HUDEP-2 (cell line): ENCODE measurements around the gene LRPAP1.
"Not testable (repeated sequence)": the region's sequence is repeated elsewhere in the genome, so short reads cannot be mapped to it uniquely, and the experiment has no call there.

Source experiments
- DNase-seq, 76 experiments: peaks; one replicate each; lab custom pipeline; 2025; ENCODE audit not compliant: unreplicated experiment in 76 of 76; lab: John Stamatoyannopoulos, UW

Gene LRPAP1

GRCh38 chr4:3563403-3563802 lies 31.2 kb upstream of the LRPAP1 start:
- DNase-seq: no peak

DNA sequence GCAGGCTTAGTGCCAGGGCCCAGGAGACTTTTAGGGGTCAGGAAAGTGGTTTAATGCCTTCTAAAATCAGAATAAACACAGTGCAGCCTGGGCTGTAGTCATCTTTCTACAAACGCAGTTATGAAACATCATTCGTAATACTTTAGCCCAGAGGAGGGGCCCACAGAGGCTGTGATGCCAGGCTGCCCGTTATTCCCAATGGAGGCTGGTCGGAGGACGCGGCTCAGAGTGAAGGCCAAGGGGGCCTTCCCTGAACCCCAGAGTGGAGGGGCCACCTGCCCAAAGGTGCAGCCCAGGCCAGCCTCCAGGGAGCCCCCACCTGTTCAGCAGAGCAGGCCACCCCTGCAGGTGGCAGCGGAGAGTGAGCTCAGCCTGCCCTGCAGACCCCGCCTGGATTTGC lies 29.9 kb upstream of the LRPAP1 start:
- not testable (repeated sequence) for DNase-seq

GRCh38 chr4:3560465-3560864 lies 28.2 kb upstream of the LRPAP1 start:
- not testable (repeated sequence) for DNase-seq

DNA sequence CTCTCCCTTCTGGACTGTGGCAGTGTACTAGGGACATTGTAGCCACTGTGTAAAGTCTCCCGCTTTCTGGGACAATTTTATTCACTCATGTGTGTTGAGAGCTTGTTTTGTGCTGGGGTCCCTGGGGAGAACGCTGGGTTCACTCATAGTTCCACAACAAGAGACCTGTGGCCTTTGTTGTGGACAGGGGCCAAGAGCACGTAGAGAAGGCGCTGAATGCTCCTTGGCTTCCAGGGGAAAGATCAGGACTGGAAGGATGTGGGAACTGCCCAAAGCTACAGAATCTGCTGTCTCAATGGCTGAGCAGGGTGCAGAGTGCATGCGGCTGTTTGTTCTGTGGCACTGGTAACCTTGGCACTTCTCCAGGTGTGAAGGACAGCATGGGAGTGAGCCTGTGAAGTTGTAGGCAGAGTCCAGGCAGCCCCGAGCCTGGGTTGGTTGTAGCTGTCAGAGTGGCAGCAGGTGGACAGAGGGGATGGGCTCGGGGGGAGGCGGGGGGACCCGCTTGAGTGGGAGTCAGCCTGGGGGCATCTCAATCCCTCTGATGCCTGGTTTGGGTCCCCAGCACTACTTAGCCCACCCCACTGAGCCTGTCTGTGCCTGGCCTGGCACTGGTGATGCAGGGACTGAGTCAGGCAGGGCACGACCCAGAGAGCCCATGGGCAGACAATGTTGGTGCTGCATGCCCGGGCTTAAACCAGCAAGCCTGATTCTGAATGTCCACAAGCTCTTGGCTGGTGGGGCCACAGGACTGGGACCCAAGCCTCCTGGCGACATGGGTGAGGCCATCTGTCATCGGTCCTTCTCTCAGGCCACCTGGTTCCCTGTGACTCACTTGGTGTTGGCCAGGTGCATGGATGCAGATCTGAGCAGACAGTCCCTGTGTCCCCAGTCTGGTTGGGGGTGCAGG lies 27.4 kb upstream of the LRPAP1 start:
- not testable (repeated sequence) for DNase-seq

DNA sequence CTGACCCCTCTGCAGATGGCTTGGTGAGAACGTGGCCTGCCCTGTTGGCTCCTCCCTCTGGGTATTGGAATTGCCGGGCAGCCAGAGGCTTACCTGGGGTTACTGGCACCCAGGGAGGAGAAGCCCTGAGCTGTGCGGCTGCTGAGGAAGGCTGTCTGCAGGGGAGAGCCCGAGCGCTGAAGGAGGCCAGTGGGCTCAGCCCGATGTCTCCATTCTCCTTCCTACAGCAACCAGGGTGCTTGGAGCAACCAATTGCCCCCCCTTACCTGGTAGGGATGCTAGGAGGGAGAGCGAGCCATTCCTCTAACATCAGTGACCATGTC lies 26.3 kb upstream of the LRPAP1 start:
- DNase-seq: not testable (repeated sequence)

GRCh38 chr4:3557676-3558513 lies 25.7 kb upstream of the LRPAP1 start:
- not testable (repeated sequence) for DNase-seq

GRCh38 chr4:3557088-3557492 lies 24.9 kb upstream of the LRPAP1 start:
- DNase-seq: not testable (repeated sequence)

DNA sequence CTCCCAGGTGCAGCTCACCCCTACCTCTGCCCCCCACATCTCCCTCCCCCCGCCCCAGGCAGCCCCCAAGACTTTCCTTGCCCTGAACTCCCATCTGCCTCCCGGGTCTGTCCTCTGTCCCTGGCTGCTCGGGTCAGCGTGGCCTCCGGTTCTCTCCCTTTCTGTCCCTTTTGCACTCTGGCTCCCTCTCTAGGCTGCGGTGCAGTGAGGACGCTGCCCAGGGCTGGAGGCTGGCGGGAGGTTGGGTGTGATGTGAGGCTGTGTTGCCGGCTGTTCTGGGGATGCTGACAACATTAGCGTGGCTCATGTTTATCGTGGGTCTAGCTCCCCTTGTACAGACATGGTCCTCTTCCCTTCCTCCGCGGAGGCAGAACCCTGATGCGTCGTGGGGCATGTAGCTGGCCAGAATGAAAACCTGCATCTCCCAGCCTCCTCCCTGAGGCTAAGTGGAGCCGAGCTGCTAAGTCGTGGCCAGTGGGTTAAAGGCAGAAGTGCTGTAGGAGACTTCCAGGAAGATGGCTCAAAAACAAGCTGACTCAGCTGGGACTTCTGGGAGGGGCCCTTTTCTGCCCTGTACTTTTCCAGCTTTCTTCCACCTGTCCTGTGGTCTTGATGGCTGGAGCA lies 24.1 kb upstream of the LRPAP1 start:
- DNase-seq: peak in 2 of 76 experiments; percentile 3 to 6

DNA sequence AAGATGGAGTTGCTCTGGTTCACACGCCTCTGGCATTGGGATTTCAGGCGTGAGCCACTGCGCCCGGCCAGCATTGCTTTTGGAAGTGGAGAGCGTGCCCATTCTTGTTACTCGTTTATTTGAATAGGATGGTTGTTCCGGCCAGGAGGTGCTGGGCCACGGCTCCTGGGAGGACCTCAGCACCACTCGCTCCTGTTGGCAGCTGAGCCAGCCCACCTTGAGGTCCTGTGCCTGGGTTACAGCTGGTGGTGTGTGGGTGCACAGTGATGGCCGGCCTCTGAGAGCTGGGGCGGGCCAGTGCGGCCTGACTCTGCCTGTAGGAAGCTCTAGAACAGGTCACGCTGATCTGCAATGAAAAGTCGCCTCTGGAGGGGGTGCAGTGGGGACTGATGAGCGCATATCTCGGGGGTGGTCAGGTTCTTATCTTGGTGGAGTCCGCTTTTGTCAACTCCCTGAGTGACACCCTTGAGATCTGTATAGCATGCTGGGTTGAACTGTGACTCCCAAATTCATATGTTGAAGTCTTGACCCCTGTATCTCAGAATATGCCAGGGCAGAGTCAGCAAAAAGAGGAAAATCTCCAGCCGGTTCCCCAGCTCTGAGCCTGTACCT lies 23.3 kb upstream of the LRPAP1 start:
- DNase-seq: peak in 6 of 76 experiments; percentile 3 to 24 (median 8)

DNA sequence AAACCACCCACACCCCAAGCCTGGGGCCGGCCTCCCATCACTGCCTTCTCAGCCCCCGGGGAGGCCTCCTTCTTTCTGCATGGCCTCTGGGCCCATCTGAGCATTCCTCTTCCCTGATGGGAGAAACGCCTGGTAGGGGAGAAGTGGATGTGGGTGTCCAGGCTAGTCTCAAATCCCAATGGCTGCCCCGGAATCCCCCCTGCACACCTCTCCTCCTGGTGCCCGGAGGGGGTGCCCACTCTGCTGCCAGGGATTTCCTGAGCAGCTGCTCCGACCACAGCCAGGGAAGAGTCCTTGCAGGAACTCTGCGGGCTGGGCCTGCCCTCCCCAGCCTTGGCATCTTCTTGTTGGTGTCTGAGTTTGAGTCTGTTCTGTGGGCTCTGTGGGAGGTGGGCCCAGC lies 19.1 kb upstream of the LRPAP1 start:
- DNase-seq: not testable (repeated sequence)

GRCh38 chr4:3550792-3551325 lies 18.6 kb upstream of the LRPAP1 start:
- DNase-seq: not testable (repeated sequence)

- DNase-seq: not testable (repeated sequence)
Observed at GRCh38 chr4:3550041-3550440, 17.8 kb upstream of the LRPAP1 start.

DNA sequence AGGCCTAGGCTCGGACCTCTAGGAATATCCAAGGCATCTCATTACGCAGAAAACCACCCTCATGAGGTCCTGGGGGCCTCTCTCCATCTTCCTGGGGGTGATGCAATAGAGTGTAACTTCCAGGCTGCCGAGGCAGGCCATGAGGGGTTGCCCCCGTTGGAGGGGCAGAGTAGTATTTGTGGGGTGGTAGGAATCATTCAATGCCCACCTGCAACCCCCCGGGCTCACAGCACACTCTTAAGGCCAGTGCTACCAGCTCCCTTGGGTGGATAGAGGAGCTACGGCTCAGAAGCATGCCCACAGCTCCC lies 17.4 kb upstream of the LRPAP1 start:
- not testable (repeated sequence) for DNase-seq

- DNase-seq: not testable (repeated sequence)
Observed at GRCh38 chr4:3548991-3549693, 16.9 kb upstream of the LRPAP1 start.

DNA sequence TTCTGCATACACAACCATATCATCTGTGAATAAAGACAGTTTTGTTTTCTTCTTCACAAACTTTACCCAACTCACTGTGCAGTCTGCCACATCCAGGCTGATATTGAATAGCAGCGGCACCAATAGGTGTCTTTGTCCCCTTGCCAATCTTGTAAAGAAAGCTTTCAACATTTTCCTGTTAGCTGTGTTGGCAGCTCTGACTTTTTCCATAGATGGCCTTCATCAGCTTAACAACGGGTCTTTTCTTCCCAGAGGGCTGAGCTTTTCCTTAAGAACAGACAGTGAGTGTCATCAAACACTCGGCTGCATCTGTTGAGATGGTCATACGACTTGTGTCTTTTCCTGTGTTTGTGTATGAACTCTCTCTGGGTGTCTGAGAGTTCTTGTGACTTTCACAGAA lies 14.5 kb upstream of the LRPAP1 start:
- not testable (repeated sequence) for DNase-seq

DNA sequence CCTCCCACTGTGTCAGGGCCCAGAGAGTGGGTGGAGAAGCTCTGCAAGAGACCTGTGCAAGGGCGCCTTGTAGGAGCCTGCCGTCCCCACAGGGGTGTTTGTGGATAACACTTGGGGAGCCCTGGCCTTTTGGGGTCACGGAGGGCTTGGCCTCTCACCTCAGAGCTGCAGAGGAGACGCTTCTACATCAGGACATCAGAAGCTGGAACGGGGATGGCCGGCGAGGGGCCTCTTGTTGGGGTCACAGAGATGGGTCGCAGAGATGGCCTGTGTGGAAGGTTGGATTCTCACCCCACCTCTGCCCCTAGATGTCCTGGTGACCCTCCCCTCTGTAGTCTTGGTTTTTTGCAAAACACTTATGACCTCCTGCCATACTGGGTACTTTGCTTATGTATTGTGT lies 13.1 kb upstream of the LRPAP1 start:
- not testable (repeated sequence) for DNase-seq

- not testable (repeated sequence) for DNase-seq
Observed at GRCh38 chr4:3544259-3545025, 12.2 kb upstream of the LRPAP1 start.

GRCh38 chr4:3543415-3543814 lies 11.2 kb upstream of the LRPAP1 start:
- DNase-seq: not testable (repeated sequence)

- not testable (repeated sequence) for DNase-seq
Observed at GRCh38 chr4:3538906-3539305, 6.7 kb upstream of the LRPAP1 start.
